Measurements from ENCODE around the gene PIK3R2.

DNA sequence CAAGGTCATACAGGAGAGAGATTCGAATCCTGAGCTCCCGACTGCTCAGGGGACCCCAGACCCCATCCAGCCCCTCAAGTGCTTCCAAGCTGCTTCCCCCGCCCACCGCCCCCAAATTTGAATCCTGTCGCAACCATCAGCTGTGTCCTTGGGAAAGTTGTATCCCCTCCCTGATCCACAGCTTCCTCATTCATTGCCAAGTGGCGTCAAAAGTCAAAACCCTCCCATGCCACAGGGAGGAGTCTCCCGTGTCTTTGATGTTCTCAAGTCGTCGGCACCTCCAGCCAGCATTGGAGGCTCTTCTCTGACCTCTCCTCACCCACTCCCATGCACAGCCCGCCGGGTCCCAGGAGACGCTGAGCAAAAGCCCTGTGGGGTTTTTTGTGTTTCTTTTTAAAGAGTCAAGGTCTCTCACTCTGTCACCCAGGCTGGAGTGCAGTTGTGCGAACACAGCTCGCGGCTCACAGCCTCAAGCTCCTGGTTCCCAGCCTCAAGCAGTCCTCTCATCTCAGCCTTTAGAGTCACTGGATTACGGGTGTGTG is 17.8 kb downstream of the PIK3R2 start:
- TF ChIP-seq EP300 (IDR thresholded peaks at IDR 0.05; ENCODE audit: borderline replicate concordance), result no peak
- TF ChIP-seq YY1 (IDR thresholded peaks at IDR 0.05; ENCODE audit: low read depth), result no peak
- TF ChIP-seq, protein P1, sequence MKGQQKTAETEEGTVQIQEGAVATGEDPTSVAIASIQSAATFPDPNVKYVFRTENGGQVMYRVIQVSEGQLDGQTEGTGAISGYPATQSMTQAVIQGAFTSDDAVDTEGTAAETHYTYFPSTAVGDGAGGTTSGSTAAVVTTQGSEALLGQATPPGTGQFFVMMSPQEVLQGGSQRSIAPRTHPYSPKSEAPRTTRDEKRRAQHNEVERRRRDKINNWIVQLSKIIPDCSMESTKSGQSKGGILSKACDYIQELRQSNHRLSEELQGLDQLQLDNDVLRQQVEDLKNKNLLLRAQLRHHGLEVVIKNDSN (IDR thresholded peaks at IDR 0.05), result no peak
- TF ChIP-seq RAD21 (IDR thresholded peaks at IDR 0.05; ENCODE audit: low read depth), result no peak
- TF ChIP-seq ZBTB7A (IDR thresholded peaks at IDR 0.05; ENCODE audit: low read depth), result no peak
- TF ChIP-seq REST (IDR thresholded peaks at IDR 0.05; ENCODE audit: low read depth), result no peak
- TF ChIP-seq, protein P2, sequence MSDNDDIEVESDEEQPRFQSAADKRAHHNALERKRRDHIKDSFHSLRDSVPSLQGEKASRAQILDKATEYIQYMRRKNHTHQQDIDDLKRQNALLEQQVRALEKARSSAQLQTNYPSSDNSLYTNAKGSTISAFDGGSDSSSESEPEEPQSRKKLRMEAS (IDR thresholded peaks at IDR 0.05), result no peak
- no peak for TF ChIP-seq TAF1 (IDR thresholded peaks at IDR 0.05; ENCODE audit: low read depth)
- no peak for TF ChIP-seq EGR1 (IDR thresholded peaks at IDR 0.05)
- no peak for TF ChIP-seq CREB1 (IDR thresholded peaks at IDR 0.05; ENCODE audit: low read depth)
- no peak for TF ChIP-seq TEAD4 (IDR thresholded peaks at IDR 0.05)
- no peak for TF ChIP-seq CEBPB (IDR thresholded peaks at IDR 0.05)
